Spleen (tissue), 11 donors: ENCODE data around the gene APOE. TPM values are rescaled to one million over a fixed set of nuclear protein-coding genes. Genes with fewer than 3 reads are reported as not detected.

Experiments used
- DNase-seq: peaks from one replicate; pipeline ENCODE4 v3.0.0-alpha.2; 2020
- H3K27ac ChIP-seq, 8 donors: fragments of 200-600 bp; sonication (generic) in 7 of 8; 1 replicate in 4 of 8; 2 replicates in 4 of 8; pipeline versions ENCODE4 v1.5.0 to v1.8.0; 2016 to 2021; ENCODE audit warnings: inconsistent platforms in 4 of 8, mild to moderate bottlenecking in 4 of 8, moderate library complexity in 1 of 8
- H3K27me3 ChIP-seq, 7 donors: fragments of 200-600 bp; sonication (generic) in 6 of 7; replicated peaks in 1 of 7; 1 replicate in 4 of 7; 2 replicates in 3 of 7; pipeline versions ENCODE4 v1.5.0 to v1.8.0; 2016 to 2021; ENCODE audit warnings: inconsistent platforms in 3 of 7, mild to moderate bottlenecking in 1 of 7
- H3K36me3 ChIP-seq, 6 donors: fragments of 200-600 bp; sonication (generic) in 5 of 6; 1 replicate in 4 of 6; 2 replicates in 2 of 6; pipeline versions ENCODE4 v1.5.0 to v1.8.0; 2016 to 2021; ENCODE audit warnings: inconsistent platforms in 2 of 6
- H3K4me1 ChIP-seq, 6 donors: fragments of 200-600 bp; sonication (generic) in 5 of 6; 1 replicate in 3 of 6; 2 replicates in 3 of 6; pipeline versions ENCODE4 v1.5.0 to v1.8.0; 2016 to 2021; ENCODE audit warnings: inconsistent platforms in 3 of 6
- H3K4me3 ChIP-seq, 8 donors: fragments of 200-600 bp; sonication (generic) in 7 of 8; 1 replicate in 4 of 8; 2 replicates in 4 of 8; pipeline versions ENCODE4 v1.5.0 to v1.8.0; 2016 to 2021; ENCODE audit warnings: inconsistent platforms in 4 of 8, mild to moderate bottlenecking in 4 of 8, moderate library complexity in 2 of 8
- H3K9me3 ChIP-seq, 8 donors: fragments of 200-600 bp; sonication (generic) in 7 of 8; 1 replicate in 4 of 8; 2 replicates in 4 of 8; pipeline versions ENCODE4 v1.5.0 to v1.8.0; 2016 to 2021; ENCODE audit warnings: inconsistent platforms in 4 of 8
- CTCF ChIP-seq, 11 experiments: fragments of 200-600 bp in 7 of 11; fragments of 450-650 bp in 4 of 11; sonication (generic) in 4 of 11; IDR thresholded peaks in 8 of 11; conservative IDR thresholded peaks in 3 of 11; 1 replicate in 7 of 11; 2 replicates in 4 of 11; pipeline versions ENCODE4 v1.4.0 to v1.8.0; 2016 to 2021; ENCODE audit warnings: antibody characterized with exemption in 11 of 11, inconsistent platforms in 4 of 11, mild to moderate bottlenecking in 1 of 11
- POLR2A ChIP-seq, 3 donors: fragments of 450-650 bp; IDR thresholded peaks; one replicate each; pipeline ENCODE4 v1.5.1; 2017; ENCODE audit warnings: antibody characterized with exemption in 3 of 3, mild to moderate bottlenecking in 1 of 3
- POLR2AphosphoS5 ChIP-seq, 3 donors: sonication (generic); formaldehyde crosslinking; IDR thresholded peaks; one replicate each; pipeline ENCODE4 v1.5.1; 2017; ENCODE audit warnings: antibody characterized with exemption in 3 of 3
- WGBS, 5 donors: extraction: QIAGEN DNeasy Blood & Tissue Kit in 3 of 5; methylation state at CpG; one replicate each; pipeline versions ENCODE4 v1.1.5 to v1.1.7; 2013 to 2018; 5-methylcytosine and 5-hydroxymethylcytosine counted together
- intact Hi-C: fragments of 100-400 bp; cut with DNase I; formaldehyde crosslinking; loops from one replicate; pipeline ENCODE4 v1.15.0; 2023; ENCODE audit warnings: low total_unique reads
- polyA plus RNA-seq, 3 donors: library from polyadenylated mRNA; stranded (reverse); fragments of 200-250 nt; gene quantifications; one replicate each; pipeline ENCODE4 v1.2.1, GENCODE V29; 2013
- total RNA-seq, 7 donors: library from RNA; depleted of rRNA in 3 of 7; stranded (reverse); fragments of >200 nt in 3 of 7; fragmentation: NEBNext Ultra II Directional in 4 of 7; extraction: Animal tissue kit (Norgen Biotek cat#: 25700) in 4 of 7; gene quantifications; one replicate each; pipeline versions ENCODE4 v1.1.0 to v1.2.1, GENCODE V29; 2016 to 2021
- donor health status: healthy with polysubstance abuse.
- donor health status: DM: no; HTN: no; CAD: no; lungs with moderate emphysema.
- donor health status: DM: no; HTN: no; CAD: no.
- donor health status: Bipolar disorder and iron deficiency.
- donor health status: healthy.
- donor health status: DM: no; HTN: no; CAD: no.
- donor health status: DM: yes; HTN: yes; CAD: no.

Gene APOE
- total and polyA plus RNA-seq, 10 donors: 198 to 2,099 (median 726) TPM

- H3K4me3 ChIP-seq: no peak overlapping the region
- H3K9me3 ChIP-seq: no peaks in the 10 kb centered on the region
- TF ChIP-seq POLR2AphosphoS5 (IDR thresholded peaks at IDR 0.05) (no peak), CTCF (IDR thresholded peaks at IDR 0.05 in 8 of 11, conservative IDR thresholded peaks at IDR 0.05 in 3 of 11) (no peak), POLR2A (IDR thresholded peaks at IDR 0.05) (no peak)
- H3K4me1 ChIP-seq: peaks cover 34 to 87% (median 77%) of the 10 kb centered on the region in 6 donors
- no peak for DNase-seq
- peaks cover 0 to 48% (median 19%) of the 10 kb centered on the region in 6 donors for H3K36me3 ChIP-seq
- 74 to 82% (median 77%) methylated on average over 8 to 9 of the region's 9 CpGs for WGBS, 5 donors
- H3K27me3 ChIP-seq: no peaks in the 10 kb centered on the region
- H3K27ac ChIP-seq: peak overlapping the region in 1 of 8 donors; percentile 30
- intact Hi-C loops: no loop called here
Measured at GRCh38 chr19:44958090-44958489, 52.5 kb downstream of the APOE start.

Other genes starting within 250 kb of the APOE start
- 1 to 10 TPM; 2.3 to 6.8 (median 4.3) TPM for gene CEACAM19, start 234.3 kb upstream of the APOE start, total RNA-seq
- gene CEACAM19, start 234.3 kb upstream of the APOE start, polyA plus RNA-seq: 1 to 10 TPM; 1.0 to 3.9 (median 3.5) TPM
- not detected for gene CEACAM16, start 206.6 kb upstream of the APOE start, total RNA-seq
- not detected for gene CEACAM16, start 206.6 kb upstream of the APOE start, polyA plus RNA-seq
- gene BCL3, start 157.1 kb upstream of the APOE start, total RNA-seq: 100 to 1,000 TPM in 4 of 7 donors, 10 to 100 TPM in 3; 64.3 to 229 (median 145) TPM
- 10 to 100 TPM; 26.5 to 56.7 (median 37.7) TPM for gene BCL3, start 157.1 kb upstream of the APOE start, polyA plus RNA-seq
- gene CBLC, start 127.9 kb upstream of the APOE start, total RNA-seq: not detected
- not detected for gene CBLC, start 127.9 kb upstream of the APOE start, polyA plus RNA-seq
- 10 to 100 TPM; 26.3 to 64.8 (median 55.6) TPM for gene BCAM, start 96.7 kb upstream of the APOE start, total RNA-seq
- gene BCAM, start 96.7 kb upstream of the APOE start, polyA plus RNA-seq: 10 to 100 TPM in 1 of 3 donors, 1 to 10 TPM in 2; 4.9 to 28.6 (median 8.0) TPM
- 100 to 1,000 TPM in 4 of 7 donors, 10 to 100 TPM in 3; 94.1 to 136 (median 101) TPM for gene NECTIN2, start 59.5 kb upstream of the APOE start, total RNA-seq
- gene NECTIN2, start 59.5 kb upstream of the APOE start, polyA plus RNA-seq: 10 to 100 TPM; 14.3 to 57.1 (median 41.6) TPM
- gene TOMM40, start 14.5 kb upstream of the APOE start, total RNA-seq: 10 to 100 TPM; 25.8 to 49.0 (median 33.0) TPM
- 10 to 100 TPM; 19.3 to 33.9 (median 30.4) TPM for gene TOMM40, start 14.5 kb upstream of the APOE start, polyA plus RNA-seq
- 100 to 1,000 TPM in 6 of 7 donors, 10 to 100 TPM in 1; 90.0 to 355 (median 195) TPM for gene APOC1, start 8.8 kb downstream of the APOE start, total RNA-seq
- gene APOC1, start 8.8 kb downstream of the APOE start, polyA plus RNA-seq: 100 to 1,000 TPM in 2 of 3 donors, 10 to 100 TPM in 1; 99.4 to 465 (median 348) TPM
- gene APOC4, start 36.4 kb downstream of the APOE start, total RNA-seq: not detected
- gene APOC4, start 36.4 kb downstream of the APOE start, polyA plus RNA-seq: under 1 TPM; 0.24 to 0.42 (median 0.32) TPM
- gene APOC2, start 40.3 kb downstream of the APOE start, total RNA-seq: 1 to 10 TPM in 6 of 7 donors, not detected in 1; 1.8 to 5.0 (median 2.6) TPM
- 10 to 100 TPM in 1 of 3 donors, 1 to 10 TPM in 2; 1.2 to 34.0 (median 6.2) TPM for gene APOC2, start 40.3 kb downstream of the APOE start, polyA plus RNA-seq
- gene CLPTM1, start 49.6 kb downstream of the APOE start, total RNA-seq: 10 to 100 TPM; 66.5 to 97.6 (median 91.0) TPM
- gene CLPTM1, start 49.6 kb downstream of the APOE start, polyA plus RNA-seq: 10 to 100 TPM; 44.9 to 62.8 (median 47.8) TPM
- gene RELB, start 95.7 kb downstream of the APOE start, total RNA-seq: 10 to 100 TPM; 16.6 to 67.4 (median 29.0) TPM
- gene RELB, start 95.7 kb downstream of the APOE start, polyA plus RNA-seq: 10 to 100 TPM; 23.8 to 48.7 (median 45.3) TPM
- gene CLASRP, start 133.2 kb downstream of the APOE start, total RNA-seq: 100 to 1,000 TPM in 6 of 7 donors, 10 to 100 TPM in 1; 97.6 to 153 (median 143) TPM
- gene CLASRP, start 133.2 kb downstream of the APOE start, polyA plus RNA-seq: 100 to 1,000 TPM in 2 of 3 donors, 10 to 100 TPM in 1; 61.3 to 215 (median 191) TPM
- gene ZNF296, start 170.7 kb downstream of the APOE start, total RNA-seq: 1 to 10 TPM; 3.9 to 7.5 (median 6.4) TPM
- gene ZNF296, start 170.7 kb downstream of the APOE start, polyA plus RNA-seq: 10 to 100 TPM in 1 of 3 donors, 1 to 10 TPM in 2; 7.3 to 11.9 (median 8.8) TPM
- 10 to 100 TPM; 19.6 to 33.4 (median 23.1) TPM for gene GEMIN7, start 173.5 kb downstream of the APOE start, total RNA-seq
- 10 to 100 TPM; 43.6 to 51.1 (median 49.7) TPM for gene GEMIN7, start 173.5 kb downstream of the APOE start, polyA plus RNA-seq
- gene PPP1R37, start 187.4 kb downstream of the APOE start, total RNA-seq: 10 to 100 TPM; 16.2 to 27.1 (median 19.6) TPM
- 10 to 100 TPM; 14.3 to 36.7 (median 20.3) TPM for gene PPP1R37, start 187.4 kb downstream of the APOE start, polyA plus RNA-seq